Ascending aorta (tissue), 2 donors: ENCODE data around the gene ZNF346. TPM values are rescaled to one million over a fixed set of nuclear protein-coding genes. Genes with fewer than 3 reads are reported as not detected.
"Not testable (repeated sequence)": the region's sequence is repeated elsewhere in the genome, so short reads cannot be mapped to it uniquely, and the experiment has no call there.

Experiments used
- DNase-seq, 2 donors: peaks; one replicate each; pipeline ENCODE4 v3.0.0-alpha.2; 2019; ENCODE audit warnings: low spot score in 2 of 2
- H3K27ac ChIP-seq, 2 donors: fragments of 200-600 bp; sonication (generic); one replicate each; pipeline ENCODE4 v1.5.1; 2016 to 2017; ENCODE audit warnings: mild to moderate bottlenecking in 1 of 2
- H3K27me3 ChIP-seq: fragments of 200-600 bp; sonication (generic); one replicate; pipeline ENCODE4 v1.5.1; 2017
- H3K36me3 ChIP-seq, 2 donors: fragments of 200-600 bp; sonication (generic); one replicate each; pipeline ENCODE4 v1.5.1; 2016
- H3K4me1 ChIP-seq, 2 donors: fragments of 200-600 bp; sonication (generic); one replicate each; pipeline ENCODE4 v1.5.1; 2016 to 2017; ENCODE audit warnings: mild to moderate bottlenecking in 1 of 2
- H3K4me3 ChIP-seq, 2 donors: fragments of 200-600 bp; sonication (generic); one replicate each; pipeline ENCODE4 v1.5.1; 2016 to 2017; ENCODE audit warnings: mild to moderate bottlenecking in 1 of 2
- H3K9me3 ChIP-seq, 2 donors: fragments of 200-600 bp; sonication (generic); one replicate each; pipeline ENCODE4 v1.5.1; 2016
- CTCF ChIP-seq, 3 experiments: fragments of 200-600 bp in 2 of 3; fragments of 450-650 bp in 1 of 3; sonication (generic) in 2 of 3; IDR thresholded peaks; one replicate each; pipeline ENCODE4 v1.5.1; 2016 to 2019; ENCODE audit warnings: antibody characterized with exemption in 3 of 3, mild to moderate bottlenecking in 1 of 3, moderate library complexity in 1 of 3
- intact Hi-C: fragments of 100-400 bp; cut with DNase I; formaldehyde crosslinking; loops from one replicate; pipeline ENCODE4 v1.15.1; 2023
- total RNA-seq: library from RNA; depleted of rRNA; stranded (reverse); fragments of >200 nt; gene quantifications from one replicate; pipeline ENCODE4 v1.1.0, GENCODE V29; 2016

ZNF346 gene
- total RNA-seq, 1 donor from 2014 or later, result 30.5 TPM

GRCh38 chr5:176996780-176997179, 25.7 kb upstream of the ZNF346 start:
- H3K9me3 ChIP-seq, result peaks cover 0 to 8% of the 10 kb centered on the region in 2 donors
- intact Hi-C loops, result no loop called here
- no peak overlapping the region for H3K4me3 ChIP-seq
- DNase-seq, result no peak
- peak overlapping the region in 1 of 2 donors; percentile 51 for H3K27ac ChIP-seq
- H3K36me3 ChIP-seq, result no peaks in the 10 kb centered on the region
- TF ChIP-seq CTCF (IDR thresholded peaks at IDR 0.05), result no peak
- H3K4me1 ChIP-seq, result peaks cover 0 to 6% of the 10 kb centered on the region in 2 donors
- H3K27me3 ChIP-seq, result no peaks in the 10 kb centered on the region

- Histone ChIP-seq H3K9me3 (peaks cover 0 to 8% of the 10 kb centered on the region in 2 donors), H3K27ac (no peak overlapping the region), H3K36me3 (no peaks in the 10 kb centered on the region), H3K27me3 (no peaks in the 10 kb centered on the region), H3K4me3 (no peak overlapping the region), H3K4me1 (peaks cover 0 to 6% of the 10 kb centered on the region in 2 donors)
- no peak for TF ChIP-seq CTCF (IDR thresholded peaks at IDR 0.05)
- DNase-seq, result no peak
- intact Hi-C loops, result no loop called here
Measured at GRCh38 chr5:176998828-176999227, 23.7 kb upstream of the ZNF346 start.

GRCh38 chr5:176999526-176999925, 23.0 kb upstream of the ZNF346 start:
- DNase-seq, H3K4me1 ChIP-seq, H3K9me3 ChIP-seq, H3K4me3 ChIP-seq, H3K36me3 ChIP-seq, H3K27me3 ChIP-seq, intact Hi-C loops, H3K27ac ChIP-seq: not testable (repeated sequence)

GRCh38 chr5:177003649-177004048, 18.8 kb upstream of the ZNF346 start:
- DNase-seq, result no peak
- H3K36me3 ChIP-seq, result no peaks in the 10 kb centered on the region
- no peaks in the 10 kb centered on the region for H3K9me3 ChIP-seq
- no peak overlapping the region for H3K4me3 ChIP-seq
- H3K27me3 ChIP-seq, result no peaks in the 10 kb centered on the region
- H3K27ac ChIP-seq, result no peak overlapping the region
- no peak for TF ChIP-seq CTCF (IDR thresholded peaks at IDR 0.05)
- intact Hi-C loops, result loop anchor here (10.0 kb wide), 1 partner anchor 619 kb away; the partner anchor contains the start of genes HIGD2A and NOP16
- peaks cover 0 to 7% of the 10 kb centered on the region in 2 donors for H3K4me1 ChIP-seq

- H3K9me3 ChIP-seq, result no peaks in the 10 kb centered on the region
- TF ChIP-seq CTCF (IDR thresholded peaks at IDR 0.05), result no peak
- H3K4me1 ChIP-seq, result peaks cover 0 to 7% of the 10 kb centered on the region in 2 donors
- H3K36me3 ChIP-seq, result no peaks in the 10 kb centered on the region
- no peaks in the 10 kb centered on the region for H3K27me3 ChIP-seq
- DNase-seq, result no peak
- peak overlapping the region; percentile 81 to 94 for H3K4me3 ChIP-seq
- intact Hi-C loops, result loop anchor here (5.0 to 10.0 kb wide), 2 partner anchors 468 to 620 kb away; partner anchors contain the start of genes HIGD2A, NOP16 and RNF44
- H3K27ac ChIP-seq, result no peak overlapping the region
Measured at GRCh38 chr5:177004961-177005360, 17.5 kb upstream of the ZNF346 start.

GRCh38 chr5:177005619-177006264, 16.8 kb upstream of the ZNF346 start:
- peaks cover 0 to 7% of the 10 kb centered on the region in 2 donors for H3K4me1 ChIP-seq
- H3K9me3 ChIP-seq, result no peaks in the 10 kb centered on the region
- peak overlapping the region; percentile 93 to 97 for H3K27ac ChIP-seq
- H3K4me3 ChIP-seq, result peak overlapping the region; percentile 81 to 94
- peak in 1 of 2 donors; percentile 84 for DNase-seq
- peak; percentile 54 to 79 (median 73) for TF ChIP-seq CTCF (IDR thresholded peaks at IDR 0.05)
- intact Hi-C loops, result loop anchor here (1.0 to 10.0 kb wide), 3 partner anchors 17 to 621 kb away; partner anchors contain the start of genes HIGD2A, NOP16, RNF44 and ZNF346
- H3K27me3 ChIP-seq, result no peaks in the 10 kb centered on the region
- no peaks in the 10 kb centered on the region for H3K36me3 ChIP-seq
